SU-DHL-6 (cell line): ENCODE results near the gene ZDHHC19.

Source experiments
- H2AFZ ChIP-seq: fragments of 200-600 bp; sonication (generic); 2 replicates; pipeline ENCODE4 v1.6.1; 2014; ENCODE audit warnings: low read depth, mild to moderate bottlenecking, moderate library complexity, mixed read lengths, antibody characterized with exemption, low read length; ENCODE audit not compliant: severe bottlenecking
- H3F3A ChIP-seq: fragments of 200-600 bp; shearing (Covaris generic); 2 replicates; pipeline ENCODE4 v1.6.0; 2016; ENCODE audit warnings: antibody characterized with exemption, mild to moderate bottlenecking; ENCODE audit not compliant: insufficient read depth
- H3K27ac ChIP-seq: fragments of 200-600 bp; sonication (generic); 2 replicates; pipeline ENCODE4 v1.5.1; 2016; ENCODE audit warnings: low read depth, mild to moderate bottlenecking, low read length, moderate library complexity, mixed read lengths
- H3K27me3 ChIP-seq: fragments of 200-600 bp; sonication (generic), shearing (Covaris generic); 2 replicates; pipeline ENCODE4 v1.6.0; 2014; ENCODE audit warnings: mild to moderate bottlenecking, low read length
- H3K36me3 ChIP-seq: fragments of 200-600 bp; sonication (generic); 2 replicates; pipeline ENCODE4 v1.6.1; 2014; ENCODE audit warnings: mild to moderate bottlenecking, low read length, mixed read lengths
- H3K4me2 ChIP-seq: fragments of 300-600, 200-600 bp; shearing (Covaris generic), sonication (generic); 2 replicates; pipeline ENCODE4 v1.6.0; 2014; ENCODE audit warnings: low read length, low read depth, mild to moderate bottlenecking; ENCODE audit not compliant: poor library complexity, severe bottlenecking
- H3K4me3 ChIP-seq: fragments of 200-600 bp; sonication (generic); 2 replicates; pipeline ENCODE4 v1.5.1; 2014; ENCODE audit warnings: antibody characterized with exemption, low read length, mild to moderate bottlenecking, mixed read lengths; ENCODE audit not compliant: insufficient read depth, poor library complexity, severe bottlenecking
- H3K79me2 ChIP-seq: fragments of 200-600 bp; sonication (generic); 2 replicates; pipeline ENCODE4 v1.6.1; 2014; ENCODE audit warnings: mild to moderate bottlenecking, low read length, moderate library complexity; ENCODE audit not compliant: insufficient read depth
- H3K9ac ChIP-seq: fragments of 200-600 bp; sonication (generic); 2 replicates; pipeline ENCODE4 v1.7.0; 2014; ENCODE audit warnings: mild to moderate bottlenecking, low read length
- H3K9me2 ChIP-seq: fragments of 200-600 bp; sonication (generic); replicated peaks from 2 replicates; pipeline ENCODE4 v1.6.1; 2014; ENCODE audit warnings: low read length; ENCODE audit not compliant: insufficient read depth
- H3K9me3 ChIP-seq: fragments of 200-600 bp; sonication (generic); 2 replicates; pipeline ENCODE4 v1.6.1; 2014; ENCODE audit warnings: low read length, mixed read lengths; ENCODE audit not compliant: insufficient read depth
- H4K20me1 ChIP-seq: fragments of 200-600 bp; sonication (generic); 2 replicates; pipeline ENCODE4 v1.6.1; 2014; ENCODE audit warnings: low read depth, mild to moderate bottlenecking, antibody characterized with exemption, low read length, moderate library complexity, mixed read lengths
- CTCF ChIP-seq: fragments of 200-600 bp; sonication (generic); IDR thresholded peaks from one replicate; pipeline ENCODE4 v1.5.1; 2017; ENCODE audit warnings: antibody characterized with exemption, mild to moderate bottlenecking, low read length, moderate library complexity; ENCODE audit not compliant: insufficient read depth, poor library complexity, severe bottlenecking
- EZH2phosphoT487 ChIP-seq: fragments of 200-600 bp; sonication (generic), shearing (Covaris generic); conservative IDR thresholded peaks from 2 replicates; pipeline ENCODE4 v1.6.1; 2018; ENCODE audit warnings: mild to moderate bottlenecking, antibody characterized with exemption, low read length, moderate library complexity, mixed read lengths

ZDHHC19 gene

GRCh38 chr3:196180346-196180745, 30.9 kb downstream of the ZDHHC19 start:
- H3K4me2 ChIP-seq = no peak overlapping the region
- H3K9ac ChIP-seq = no peak overlapping the region

GRCh38 chr3:196179380-196180308, 31.6 kb downstream of the ZDHHC19 start:
- no peak overlapping the region for H3K4me3 ChIP-seq
- H3F3A ChIP-seq = no peaks in the 10 kb centered on the region
- H3K9me2 ChIP-seq = no peaks in the 10 kb centered on the region
- H4K20me1 ChIP-seq = no peaks in the 10 kb centered on the region
- H3K4me2 ChIP-seq = no peak overlapping the region
- no peaks in the 10 kb centered on the region for H3K36me3 ChIP-seq
- H3K27ac ChIP-seq = no peak overlapping the region
- no peak overlapping the region for H3K9ac ChIP-seq
- H2AFZ ChIP-seq = no peak overlapping the region
- H3K9me3 ChIP-seq = no peaks in the 10 kb centered on the region
- H3K79me2 ChIP-seq = no peaks in the 10 kb centered on the region
- H3K27me3 ChIP-seq = no peaks in the 10 kb centered on the region
- TF ChIP-seq EZH2phosphoT487 (no peak), CTCF (no peak)

More at GRCh38 chr3:196180346-196180745, 30.9 kb downstream of the ZDHHC19 start:
- TF ChIP-seq EZH2phosphoT487 (no peak), CTCF (no peak)
- no peaks in the 10 kb centered on the region for H3K9me2 ChIP-seq
- H3K9me3 ChIP-seq = no peaks in the 10 kb centered on the region
- H2AFZ ChIP-seq = no peak overlapping the region
- no peaks in the 10 kb centered on the region for H4K20me1 ChIP-seq
- no peaks in the 10 kb centered on the region for H3K79me2 ChIP-seq
- no peaks in the 10 kb centered on the region for H3K36me3 ChIP-seq
- H3K27me3 ChIP-seq = no peaks in the 10 kb centered on the region
- no peaks in the 10 kb centered on the region for H3F3A ChIP-seq
- H3K4me3 ChIP-seq = no peak overlapping the region
- no peak overlapping the region for H3K27ac ChIP-seq

GRCh38 chr3:196178993-196179379, 32.2 kb downstream of the ZDHHC19 start:
- no peak for TF ChIP-seq EZH2phosphoT487
- TF ChIP-seq CTCF = no peak
- Histone ChIP-seq H3K4me3 (no peak overlapping the region), H3F3A (no peaks in the 10 kb centered on the region), H2AFZ (no peak overlapping the region), H3K9ac (no peak overlapping the region), H3K79me2 (no peaks in the 10 kb centered on the region), H3K27ac (no peak overlapping the region), H3K9me2 (no peaks in the 10 kb centered on the region), H3K36me3 (no peaks in the 10 kb centered on the region), H3K27me3 (no peaks in the 10 kb centered on the region), H4K20me1 (no peaks in the 10 kb centered on the region), H3K9me3 (no peaks in the 10 kb centered on the region), H3K4me2 (no peak overlapping the region)
